ENCODE results near the gene CEACAM16.

GRCh38 chr19:44742330-44743061 lies 43.5 kb downstream of the CEACAM16 start:
- no peak for TF ChIP-seq CTCF (IDR thresholded peaks at IDR 0.05)
- no peak for TF ChIP-seq POLR2A (IDR thresholded peaks at IDR 0.05)

All from vagina (tissue), 2 donors.